MCF 10A (cell line): ENCODE measurements around the gene PID1. TPM values are rescaled to one million over a fixed set of nuclear protein-coding genes. Genes with fewer than 3 reads are reported as not detected.
"Not testable (repeated sequence)": the region's sequence is repeated elsewhere in the genome, so short reads cannot be mapped to it uniquely, and the experiment has no call there.

ENCODE experiments used
- BruUV-seq: library from RNA; stranded (reverse); fragments of 400-500 nt; replicated peaks from 2 replicates; lab custom pipeline; 2021; lab: Mats Ljungman, UMichigan
- CTCF ChIA-PET: fragments of 300-600 bp; sonication (Branson Sonifier 250); formaldehyde crosslinking; extraction: SDS; loops from one replicate; lab custom pipeline; 2021; ENCODE audit warnings: antibody characterized with exemption, inconsistent platforms; lab: Yijun Ruan, JAX
- POLR2A ChIA-PET: fragments of 300-600, 350-650 bp; sonication (Branson Sonifier 250); formaldehyde crosslinking; extraction: SDS; loops from one replicate; lab custom pipeline; 2020; ENCODE audit warnings: antibody characterized with exemption, inconsistent platforms; lab: Yijun Ruan, JAX
- DNase-seq: peaks from one replicate; pipeline ENCODE4 v3.0.0-alpha.2; 2018; ENCODE audit not compliant: unreplicated experiment
- H3K27ac Mint-ChIP-seq: one replicate; pipeline ENCODE4 v1.8.0; 2022; ENCODE audit warnings: mild to moderate bottlenecking, low read depth, mixed read lengths; ENCODE audit not compliant: unreplicated experiment
- H3K27me3 Mint-ChIP-seq: one replicate; pipeline ENCODE4 v1.8.0; 2022; ENCODE audit warnings: mixed read lengths; ENCODE audit not compliant: insufficient read depth, unreplicated experiment
- H3K36me3 Mint-ChIP-seq: one replicate; pipeline ENCODE4 v1.8.0; 2022; ENCODE audit warnings: mild to moderate bottlenecking, moderate library complexity, mixed read lengths; ENCODE audit not compliant: insufficient read depth, unreplicated experiment
- H3K4me1 Mint-ChIP-seq: one replicate; pipeline ENCODE4 v1.8.0; 2022; ENCODE audit warnings: mixed read lengths; ENCODE audit not compliant: insufficient read depth, unreplicated experiment
- H3K4me3 Mint-ChIP-seq: one replicate; pipeline ENCODE4 v1.8.0; 2022; ENCODE audit warnings: mild to moderate bottlenecking, moderate library complexity, mixed read lengths; ENCODE audit not compliant: unreplicated experiment
- H3K9me3 Mint-ChIP-seq: one replicate; pipeline ENCODE4 v1.8.0; 2022; ENCODE audit warnings: mixed read lengths; ENCODE audit not compliant: unreplicated experiment
- CTCF ChIP-seq: fragments of 200-600 bp; IDR thresholded peaks from one replicate; pipeline ENCODE4 v1.8.0; 2022; ENCODE audit warnings: antibody characterized with exemption, mild to moderate bottlenecking; ENCODE audit not compliant: unreplicated experiment
- intact Hi-C: fragments of 100-400 bp; cut with micrococcal nuclease; formaldehyde crosslinking; loops from 2 replicates; pipeline ENCODE4 v1.14.1; 2022
- total RNA-seq: library from RNA; stranded (reverse); gene quantifications from 2 replicates; pipeline ENCODE4 v1.2.3, GENCODE V29; 2022

Gene PID1
- total RNA-seq, 1 experiment from 2014 or later = 211 TPM

DNA sequence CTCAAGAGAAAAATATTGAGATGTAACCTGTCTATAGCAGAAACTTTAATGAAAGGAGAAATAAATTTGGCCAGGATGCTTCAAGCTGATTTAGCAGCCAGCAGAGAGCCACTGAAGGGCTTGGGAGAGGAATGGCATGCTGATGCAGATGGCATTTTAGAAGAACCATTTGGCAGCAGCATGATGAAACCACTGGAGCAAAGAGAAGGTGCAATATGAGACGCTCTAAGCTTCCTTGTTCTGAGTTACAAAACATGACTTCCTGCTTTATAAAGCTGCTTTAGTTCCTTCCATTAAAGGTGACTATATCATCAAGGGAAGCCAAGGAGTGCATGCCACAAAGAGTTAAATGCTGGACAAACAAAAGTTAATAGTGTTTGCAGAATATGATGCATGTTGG is 189.7 kb downstream of the PID1 start:
- H3K4me1 Mint-ChIP-seq = peaks cover 12% of the 10 kb centered on the region
- peaks cover 14% of the 10 kb centered on the region for H3K36me3 Mint-ChIP-seq
- H3K27ac Mint-ChIP-seq = no peak overlapping the region
- H3K4me3 Mint-ChIP-seq = no peak overlapping the region
- H3K9me3 Mint-ChIP-seq = peaks cover under 1% of the 10 kb centered on the region
- ChIA-PET POLR2A (interaction anchor here (0.7 to 1.5 kb wide), 3 partner anchors 9 to 1020 kb away, joined by 3 to 4 read pairs (median 3); no protein-coding TSS in a partner anchor), CTCF (no interaction called here)
- intact Hi-C loops = no loop called here
- H3K27me3 Mint-ChIP-seq = no peaks in the 10 kb centered on the region
- peak; percentile 26 for DNase-seq
- no peak for TF ChIP-seq CTCF
- BruUV-seq = no TSS peak

- no TSS peak for BruUV-seq
- H3K27me3 Mint-ChIP-seq = no peaks in the 10 kb centered on the region
- H3K9me3 Mint-ChIP-seq = peaks cover 11% of the 10 kb centered on the region
- no peak overlapping the region for H3K27ac Mint-ChIP-seq
- ChIA-PET POLR2A (interaction anchor here (1.0 kb wide), 1 partner anchor 16 kb away, joined by 3 read pairs; no protein-coding TSS in a partner anchor), CTCF (no interaction called here)
- no peak for TF ChIP-seq CTCF
- DNase-seq = no peak
- H3K36me3 Mint-ChIP-seq = peaks cover 24% of the 10 kb centered on the region
- H3K4me1 Mint-ChIP-seq = peaks cover 12% of the 10 kb centered on the region
- intact Hi-C loops = no loop called here
- H3K4me3 Mint-ChIP-seq = no peak overlapping the region
These were observed 190.9 kb downstream of the PID1 start for GRCh38 chr2:229080172-229080571.

DNA sequence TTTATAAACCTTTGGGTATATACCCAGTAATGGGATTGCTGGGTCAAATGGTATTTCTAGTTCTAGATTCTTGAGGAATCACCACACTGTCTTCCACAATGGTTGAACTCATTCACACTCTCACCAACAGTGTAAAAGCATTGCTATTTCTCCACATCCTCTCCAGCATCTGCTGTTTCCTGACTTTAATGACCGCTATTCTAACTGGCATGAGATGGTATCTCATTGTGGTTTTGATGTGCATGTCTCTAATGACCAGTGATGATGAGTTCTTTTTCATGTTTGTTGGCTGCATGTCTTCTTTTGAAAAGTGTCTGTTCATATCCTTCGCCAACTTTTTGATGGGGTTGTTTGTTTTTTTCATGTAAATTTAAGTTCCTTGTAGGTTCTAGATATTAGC is 194.2 kb downstream of the PID1 start:
- H3K27ac Mint-ChIP-seq, H3K27me3 Mint-ChIP-seq, H3K4me3 Mint-ChIP-seq, intact Hi-C loops, BruUV-seq, DNase-seq: not testable (repeated sequence)
- peaks cover 12% of the 10 kb centered on the region for H3K4me1 Mint-ChIP-seq
- peaks cover 11% of the 10 kb centered on the region for H3K9me3 Mint-ChIP-seq
- POLR2A ChIA-PET = interaction anchor here (0.9 kb wide), 1 partner anchor 15 kb away, joined by 3 read pairs; no protein-coding TSS in a partner anchor
- CTCF ChIA-PET = interaction anchor here (0.7 kb wide), 1 partner anchor 1946 kb away, joined by 3 read pairs; no protein-coding TSS in a partner anchor
- H3K36me3 Mint-ChIP-seq = peaks cover 31% of the 10 kb centered on the region

GRCh38 chr2:229073935-229074334 is 197.2 kb downstream of the PID1 start:
- H3K27me3 Mint-ChIP-seq = no peaks in the 10 kb centered on the region
- no peaks in the 10 kb centered on the region for H3K4me1 Mint-ChIP-seq
- H3K9me3 Mint-ChIP-seq = peaks cover 11% of the 10 kb centered on the region
- H3K36me3 Mint-ChIP-seq = peaks cover 40% of the 10 kb centered on the region
- no peak overlapping the region for H3K4me3 Mint-ChIP-seq
- H3K27ac Mint-ChIP-seq = no peak overlapping the region
- ChIA-PET POLR2A (no interaction called here), CTCF (no interaction called here)
- TF ChIP-seq CTCF = no peak
- DNase-seq = no peak
- BruUV-seq = no TSS peak
- intact Hi-C loops = no loop called here
